Activated naive CD8-positive, alpha-beta T cell treated with anti-CD3 and anti-CD28 coated beads, Interleukin-2, amount 50 U/mL, for 24 hours (primary cell): Measurements from ENCODE around the gene ITGA11.

Experiments
- ATAC-seq: fragments of 150-1000 bp; cut with Tn5 transposase; one replicate; pipeline ENCODE4 v1.10.0; 2021
- DNase-seq: peaks from one replicate; pipeline ENCODE4 v3.0.0; 2021
- H3K27ac Mint-ChIP-seq: one replicate; pipeline ENCODE4 v1.8.0; 2021; ENCODE audit warnings: mild to moderate bottlenecking, mixed read lengths
- H3K27me3 Mint-ChIP-seq: one replicate; pipeline ENCODE4 v1.8.0; 2021; ENCODE audit warnings: mixed read lengths
- H3K36me3 Mint-ChIP-seq: one replicate; pipeline ENCODE4 v1.8.0; 2021; ENCODE audit warnings: low read depth, mixed read lengths
- H3K4me1 Mint-ChIP-seq: one replicate; pipeline ENCODE4 v1.8.0; 2021; ENCODE audit warnings: mixed read lengths
- H3K4me3 Mint-ChIP-seq: one replicate; pipeline ENCODE4 v1.8.0; 2021; ENCODE audit warnings: mild to moderate bottlenecking, moderate library complexity, mixed read lengths
- H3K9me3 Mint-ChIP-seq: one replicate; pipeline ENCODE4 v1.8.0; 2021; ENCODE audit warnings: mixed read lengths

ITGA11 gene

DNA sequence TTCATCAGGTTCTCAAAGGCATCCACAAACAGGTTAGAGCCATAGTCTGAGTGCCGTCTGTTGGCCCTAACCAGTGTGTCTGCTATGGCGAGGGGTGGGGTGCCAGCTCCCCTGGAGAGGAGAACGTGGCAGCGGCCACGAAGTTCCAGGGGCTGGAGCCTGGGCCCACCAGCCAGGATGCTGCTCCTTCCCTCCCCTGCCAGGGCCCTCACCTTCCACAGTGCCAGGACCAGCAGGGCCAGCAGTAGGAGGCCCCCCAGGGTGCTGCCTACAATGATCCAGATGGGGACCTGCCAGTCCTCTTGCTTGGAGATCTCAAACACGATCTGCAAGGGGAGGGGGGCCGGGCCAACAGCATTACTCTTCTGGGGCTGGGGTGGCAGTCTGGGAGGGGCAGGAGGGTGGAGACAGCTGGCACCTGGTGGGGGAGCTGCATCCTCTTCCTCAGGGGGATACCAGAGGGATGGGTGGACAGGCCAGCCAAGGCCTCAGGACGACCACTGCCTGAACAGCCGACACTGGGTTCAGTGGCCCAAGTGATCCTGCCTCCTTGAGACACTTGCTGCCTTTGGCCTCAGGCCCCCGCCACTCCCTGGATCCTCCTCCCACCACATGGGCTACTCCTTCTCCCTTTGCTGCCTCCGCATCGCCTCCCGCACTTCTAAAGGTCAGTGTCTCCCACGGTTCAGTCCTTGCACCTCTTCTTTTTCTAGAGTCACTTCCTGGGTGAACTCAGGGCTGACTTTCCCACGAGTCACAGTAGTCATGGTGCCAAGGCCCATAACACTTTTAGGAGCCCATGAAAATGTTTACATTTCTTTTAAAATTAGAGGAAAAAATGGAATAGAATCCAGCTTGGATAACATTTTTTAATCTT is 128.2 kb downstream of the ITGA11 start:
- Mint-ChIP-seq H3K27ac (no peak overlapping the region), H3K4me1 (peaks cover 22% of the 10 kb centered on the region), H3K9me3 (no peaks in the 10 kb centered on the region), H3K27me3 (no peaks in the 10 kb centered on the region), H3K36me3 (no peaks in the 10 kb centered on the region), H3K4me3 (no peak overlapping the region)
- ATAC-seq (no peak), DNase-seq (no peak)

GRCh38 chr15:68303134-68303533 is 128.8 kb downstream of the ITGA11 start:
- no peak for ATAC-seq
- DNase-seq: no peak
- H3K4me3 Mint-ChIP-seq: no peak overlapping the region
- no peaks in the 10 kb centered on the region for H3K27me3 Mint-ChIP-seq
- H3K27ac Mint-ChIP-seq: no peak overlapping the region
- H3K4me1 Mint-ChIP-seq: peaks cover 28% of the 10 kb centered on the region
- H3K9me3 Mint-ChIP-seq: no peaks in the 10 kb centered on the region
- no peaks in the 10 kb centered on the region for H3K36me3 Mint-ChIP-seq

DNA sequence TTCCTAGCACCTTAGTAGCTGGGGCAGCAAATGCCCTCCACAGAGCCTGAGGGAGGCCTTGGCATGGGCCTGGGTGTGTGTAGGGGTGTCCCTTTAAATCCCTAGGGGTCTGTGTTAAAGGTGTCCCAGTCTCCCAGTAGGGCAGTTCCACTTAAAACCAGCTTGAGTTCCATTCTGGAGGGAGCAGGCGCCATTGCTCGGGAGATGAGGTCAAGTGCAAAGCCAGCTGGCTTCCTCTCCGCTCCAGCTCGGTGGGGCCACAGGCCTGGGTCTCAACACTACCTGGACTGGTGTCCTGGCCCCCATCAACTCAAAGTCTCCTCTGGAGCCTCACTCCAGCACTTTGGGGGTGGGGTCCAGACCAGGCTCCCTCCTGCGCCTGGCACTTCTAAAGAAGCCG is 129.2 kb downstream of the ITGA11 start:
- DNase-seq (no peak), ATAC-seq (no peak)
- Mint-ChIP-seq H3K27ac (no peak overlapping the region), H3K4me1 (peaks cover 32% of the 10 kb centered on the region), H3K27me3 (no peaks in the 10 kb centered on the region), H3K4me3 (no peak overlapping the region), H3K36me3 (no peaks in the 10 kb centered on the region), H3K9me3 (no peaks in the 10 kb centered on the region)

GRCh38 chr15:68301301-68301700 is 130.7 kb downstream of the ITGA11 start:
- Mint-ChIP-seq H3K36me3 (peaks cover 1% of the 10 kb centered on the region), H3K4me3 (no peak overlapping the region), H3K4me1 (peaks cover 28% of the 10 kb centered on the region), H3K9me3 (no peaks in the 10 kb centered on the region), H3K27me3 (no peaks in the 10 kb centered on the region), H3K27ac (no peak overlapping the region)
- ATAC-seq (no peak), DNase-seq (no peak)

DNA sequence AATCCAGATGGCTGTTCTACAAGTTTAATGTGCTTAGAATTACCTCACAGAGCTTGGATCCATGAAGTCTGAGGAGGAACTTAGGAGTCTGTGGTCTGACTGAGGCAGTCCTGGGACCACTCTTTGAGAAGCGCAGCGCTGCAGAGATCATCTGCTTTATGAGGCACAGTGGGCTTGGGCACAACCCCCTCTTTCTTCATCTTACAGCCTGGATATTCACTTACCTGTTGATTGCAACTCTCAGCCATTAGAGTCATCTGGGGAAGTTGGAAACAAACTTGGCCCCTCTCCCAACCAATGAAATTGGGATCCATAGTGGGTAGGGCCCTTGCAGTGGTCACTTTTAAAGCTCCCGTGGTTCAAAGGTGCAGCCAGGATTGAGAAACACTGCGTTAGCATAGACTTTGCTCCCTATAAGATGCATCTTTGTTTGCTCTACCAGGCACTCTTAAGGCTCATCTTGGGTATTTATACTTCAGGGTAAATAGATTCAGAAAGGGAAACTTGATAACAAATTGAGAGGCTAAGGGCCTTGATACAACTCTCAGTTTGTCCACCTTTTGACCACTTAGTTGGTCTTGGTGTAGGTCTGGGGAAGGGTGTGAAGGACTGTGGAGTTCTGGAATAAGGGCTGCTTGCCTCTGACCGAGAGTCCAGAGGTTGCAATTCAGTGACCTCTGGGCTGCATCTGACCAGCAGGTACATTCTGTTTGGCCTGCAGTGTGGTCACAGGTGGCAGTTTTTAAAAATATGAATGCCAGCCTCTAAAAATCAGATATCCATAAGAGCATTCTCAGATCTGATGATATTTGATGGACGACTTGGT is 131.6 kb downstream of the ITGA11 start:
- no peak overlapping the region for H3K4me3 Mint-ChIP-seq
- no peak overlapping the region for H3K27ac Mint-ChIP-seq

DNA sequence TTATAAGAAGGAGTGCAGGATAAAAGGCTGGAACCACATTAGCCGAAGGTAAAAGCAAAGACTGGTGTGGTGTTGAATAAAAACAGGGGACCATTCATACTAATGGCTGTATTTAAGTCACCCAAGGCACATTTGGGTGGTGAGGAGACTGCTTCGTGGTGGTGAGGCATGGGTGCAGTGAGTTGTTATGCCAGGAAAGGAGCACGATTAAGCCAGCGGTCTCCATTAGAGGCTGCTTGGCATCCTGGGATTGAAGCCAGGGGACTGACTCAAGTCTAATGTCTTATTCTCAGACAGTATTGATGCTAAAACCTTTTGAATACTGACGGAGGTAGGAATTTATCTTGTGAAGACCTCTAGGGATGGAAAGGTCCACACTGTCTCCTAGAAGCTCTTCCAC is 132.5 kb downstream of the ITGA11 start:
- Mint-ChIP-seq H3K4me3 (peak overlapping the region; percentile 73), H3K4me1 (peaks cover 25% of the 10 kb centered on the region)

More for the DNA sequence above, 131.6 kb downstream of the ITGA11 start:
- ATAC-seq: no peak
- H3K4me1 Mint-ChIP-seq: peaks cover 25% of the 10 kb centered on the region
- no peaks in the 10 kb centered on the region for H3K9me3 Mint-ChIP-seq
- no peak for DNase-seq
- H3K36me3 Mint-ChIP-seq: peaks cover 6% of the 10 kb centered on the region
- no peaks in the 10 kb centered on the region for H3K27me3 Mint-ChIP-seq

DNA sequence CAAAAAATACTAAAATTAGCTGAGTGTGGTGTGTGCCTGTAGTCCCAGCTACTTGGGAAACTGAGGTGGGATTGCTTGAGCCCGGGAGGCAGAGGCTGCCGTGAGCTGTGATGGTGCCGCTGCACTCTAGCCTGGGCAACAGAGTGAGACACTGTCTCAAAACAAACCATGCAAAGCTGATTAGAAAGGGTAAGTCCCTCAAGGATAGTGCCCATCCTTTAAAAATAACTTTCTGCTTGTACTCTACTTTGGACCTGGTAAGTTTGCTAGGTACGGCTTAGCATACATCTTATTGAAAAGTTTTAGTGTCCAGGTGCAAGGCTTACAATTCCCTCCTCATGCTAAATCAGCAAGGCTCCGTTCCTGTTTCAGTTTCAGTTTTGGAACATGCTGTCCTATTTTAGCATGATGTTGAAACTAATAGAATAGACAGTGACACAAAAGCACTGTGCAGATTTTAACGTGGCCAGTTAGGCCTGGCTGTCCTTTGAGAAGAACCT is 133.0 kb downstream of the ITGA11 start:
- peaks cover 26% of the 10 kb centered on the region for H3K4me1 Mint-ChIP-seq
- no peak for DNase-seq
- H3K27me3 Mint-ChIP-seq: no peaks in the 10 kb centered on the region
- peak overlapping the region; percentile 73 for H3K4me3 Mint-ChIP-seq
- no peaks in the 10 kb centered on the region for H3K9me3 Mint-ChIP-seq
- H3K36me3 Mint-ChIP-seq: peaks cover 10% of the 10 kb centered on the region
- H3K27ac Mint-ChIP-seq: peak overlapping the region; percentile 74
- ATAC-seq: peak; percentile 77

More for the DNA sequence above, 132.5 kb downstream of the ITGA11 start:
- ATAC-seq (no peak), DNase-seq (no peak)
- Mint-ChIP-seq H3K27ac (peak overlapping the region; percentile 74), H3K9me3 (no peaks in the 10 kb centered on the region), H3K36me3 (peaks cover 10% of the 10 kb centered on the region), H3K27me3 (no peaks in the 10 kb centered on the region)

GRCh38 chr15:68298336-68298735 is 133.6 kb downstream of the ITGA11 start:
- Mint-ChIP-seq H3K27ac (peak overlapping the region; percentile 74), H3K4me3 (peak overlapping the region; percentile 73), H3K27me3 (no peaks in the 10 kb centered on the region), H3K4me1 (peaks cover 31% of the 10 kb centered on the region), H3K36me3 (peaks cover 11% of the 10 kb centered on the region), H3K9me3 (no peaks in the 10 kb centered on the region)
- DNase-seq (no peak), ATAC-seq (no peak)

DNA sequence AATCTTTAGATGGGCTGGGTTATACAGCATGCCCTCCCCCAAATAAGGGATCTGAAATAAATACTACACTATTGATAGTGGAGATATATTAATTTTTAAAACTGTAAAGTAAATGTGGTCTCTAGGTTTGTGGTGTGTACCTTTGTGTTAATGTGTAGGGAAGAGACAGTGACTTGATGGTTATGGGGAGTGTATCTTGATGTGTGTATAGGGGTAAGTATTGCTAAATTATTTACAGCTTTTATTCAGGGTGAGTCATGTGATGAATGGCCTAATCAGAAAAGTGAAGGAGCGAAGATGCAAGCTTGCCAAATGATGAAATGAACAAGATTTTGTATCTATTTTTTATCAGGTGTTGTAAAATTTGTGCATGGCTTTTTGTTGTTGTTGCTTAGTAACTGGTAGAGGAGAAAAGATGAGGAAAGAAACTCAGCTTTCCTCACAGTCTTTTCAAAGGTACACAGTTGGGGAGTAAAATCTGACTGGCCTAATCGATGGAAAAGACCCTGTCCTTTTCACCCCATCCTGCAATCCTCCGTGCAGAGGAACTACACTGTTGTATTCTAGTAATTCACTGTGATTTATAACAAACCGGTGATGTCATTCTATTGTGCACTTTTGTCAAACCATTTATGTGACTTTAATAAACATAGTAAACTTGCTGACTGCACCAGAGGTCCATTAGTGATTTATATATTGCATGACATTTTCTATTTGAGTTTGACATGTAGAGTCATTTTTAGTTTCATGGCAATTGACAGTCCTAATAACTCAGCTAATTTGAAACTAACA is 136.8 kb downstream of the ITGA11 start:
- no peaks in the 10 kb centered on the region for H3K27me3 Mint-ChIP-seq
- no peaks in the 10 kb centered on the region for H3K9me3 Mint-ChIP-seq
- DNase-seq (no peak), ATAC-seq (no peak)
- H3K4me3 Mint-ChIP-seq: no peak overlapping the region
- peaks cover 26% of the 10 kb centered on the region for H3K36me3 Mint-ChIP-seq
- peaks cover 55% of the 10 kb centered on the region for H3K4me1 Mint-ChIP-seq
- no peak overlapping the region for H3K27ac Mint-ChIP-seq

- Mint-ChIP-seq H3K4me3 (no peak overlapping the region), H3K9me3 (no peaks in the 10 kb centered on the region), H3K36me3 (peaks cover 42% of the 10 kb centered on the region), H3K27me3 (no peaks in the 10 kb centered on the region), H3K27ac (no peak overlapping the region), H3K4me1 (peaks cover 53% of the 10 kb centered on the region)
- no peak for DNase-seq
- ATAC-seq: peak; percentile 89
Observed at GRCh38 chr15:68292967-68293366, 139.0 kb downstream of the ITGA11 start.

GRCh38 chr15:68292157-68292781 is 139.7 kb downstream of the ITGA11 start:
- peaks cover 46% of the 10 kb centered on the region for H3K36me3 Mint-ChIP-seq
- ATAC-seq: peak; percentile 60
- no peak for DNase-seq

GRCh38 chr15:68290715-68291114 is 141.2 kb downstream of the ITGA11 start:
- Mint-ChIP-seq H3K27me3 (no peaks in the 10 kb centered on the region), H3K4me1 (peaks cover 69% of the 10 kb centered on the region), H3K4me3 (no peak overlapping the region), H3K36me3 (peaks cover 52% of the 10 kb centered on the region), H3K27ac (no peak overlapping the region), H3K9me3 (no peaks in the 10 kb centered on the region)
- DNase-seq (no peak), ATAC-seq (no peak)

More at GRCh38 chr15:68292157-68292781, 139.7 kb downstream of the ITGA11 start:
- Mint-ChIP-seq H3K4me3 (no peak overlapping the region), H3K9me3 (no peaks in the 10 kb centered on the region), H3K27ac (no peak overlapping the region), H3K27me3 (no peaks in the 10 kb centered on the region), H3K4me1 (peaks cover 57% of the 10 kb centered on the region)

DNA sequence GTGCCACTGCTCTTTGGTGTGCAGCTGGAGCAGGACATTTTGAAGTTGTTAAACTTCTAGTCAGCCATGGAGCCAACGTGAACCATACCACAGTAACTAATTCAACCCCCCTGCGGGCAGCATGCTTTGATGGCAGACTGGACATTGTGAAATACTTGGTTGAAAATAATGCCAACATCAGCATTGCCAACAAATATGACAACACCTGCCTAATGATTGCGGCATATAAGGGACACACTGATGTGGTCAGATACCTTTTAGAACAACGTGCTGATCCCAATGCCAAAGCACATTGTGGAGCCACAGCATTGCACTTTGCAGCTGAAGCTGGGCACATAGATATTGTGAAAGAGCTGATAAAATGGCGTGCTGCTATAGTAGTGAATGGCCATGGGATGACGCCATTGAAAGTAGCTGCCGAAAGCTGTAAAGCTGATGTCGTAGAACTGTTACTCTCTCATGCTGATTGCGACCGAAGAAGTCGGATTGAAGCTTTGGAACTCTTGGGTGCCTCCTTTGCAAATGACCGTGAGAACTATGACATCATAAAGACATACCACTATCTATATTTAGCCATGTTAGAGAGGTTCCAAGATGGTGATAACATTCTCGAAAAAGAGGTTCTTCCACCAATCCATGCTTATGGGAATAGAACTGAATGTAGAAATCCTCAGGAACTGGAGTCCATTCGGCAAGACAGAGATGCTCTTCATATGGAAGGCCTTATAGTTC is 142.2 kb downstream of the ITGA11 start:
- peaks cover 51% of the 10 kb centered on the region for H3K36me3 Mint-ChIP-seq
- H3K27ac Mint-ChIP-seq: no peak overlapping the region
- no peaks in the 10 kb centered on the region for H3K27me3 Mint-ChIP-seq
- DNase-seq (no peak), ATAC-seq (no peak)
- no peak overlapping the region for H3K4me3 Mint-ChIP-seq
- H3K9me3 Mint-ChIP-seq: no peaks in the 10 kb centered on the region
- H3K4me1 Mint-ChIP-seq: peaks cover 79% of the 10 kb centered on the region
